Measurements from ENCODE around the gene ASB18.

GRCh38 chr2:236287656-236288055, 23.4 kb upstream of the ASB18 start:
- no peak for TF ChIP-seq CTCF (IDR thresholded peaks at IDR 0.05)
- TF ChIP-seq POLR2A (IDR thresholded peaks at IDR 0.05) = no peak
- TF ChIP-seq POLR2AphosphoS5 (IDR thresholded peaks at IDR 0.05) = no peak

Measured in transverse colon (tissue), 4 donors.